ENCODE data around the gene NUDT4. TPM values are rescaled to one million over a fixed set of nuclear protein-coding genes. Genes with fewer than 3 reads are reported as not detected.
"Not testable (repeated sequence)": the region's sequence is repeated elsewhere in the genome, so short reads cannot be mapped to it uniquely, and the experiment has no call there.

Gene NUDT4
- total and polyA plus RNA-seq, 3 experiments from 2014 or later: 37.1 to 86.9 (median 83.6) TPM

GRCh38 chr12:93407963-93408283 lies 30.2 kb downstream of the NUDT4 start:
- Histone ChIP-seq H3K4me3 (ENCODE audit: low read length) (no peak overlapping the region), H3K27ac (ENCODE audit: low read depth, low read length) (no peak overlapping the region), H3K9me3 (ENCODE audit: low read length) (no peaks in the 10 kb centered on the region), H3K4me1 (ENCODE audit: insufficient read depth, low read length) (peaks cover 17% of the 10 kb centered on the region), H3K36me3 (ENCODE audit: insufficient read depth, low read length) (peaks cover 10% of the 10 kb centered on the region), H3K27me3 (ENCODE audit: insufficient read depth, low read length, poor library complexity, severe bottlenecking) (no peaks in the 10 kb centered on the region)
- no peak overlapping the region for H3K4me3 Mint-ChIP-seq
- ChIA-PET CTCF (no interaction called here), POLR2A (no interaction called here)
- H3K27ac Mint-ChIP-seq: peak overlapping the region in 3 of 8 donors; percentile 50 to 57 (median 55)
- no peaks in the 10 kb centered on the region for H3K27me3 Mint-ChIP-seq
- peaks cover 0 to 65% (median 15%) of the 10 kb centered on the region in 3 donors for H3K36me3 Mint-ChIP-seq
- no peak for DNase-seq
- H3K9me3 Mint-ChIP-seq: no peaks in the 10 kb centered on the region
- peaks cover 23 to 40% (median 37%) of the 10 kb centered on the region in 3 donors for H3K4me1 Mint-ChIP-seq

DNA sequence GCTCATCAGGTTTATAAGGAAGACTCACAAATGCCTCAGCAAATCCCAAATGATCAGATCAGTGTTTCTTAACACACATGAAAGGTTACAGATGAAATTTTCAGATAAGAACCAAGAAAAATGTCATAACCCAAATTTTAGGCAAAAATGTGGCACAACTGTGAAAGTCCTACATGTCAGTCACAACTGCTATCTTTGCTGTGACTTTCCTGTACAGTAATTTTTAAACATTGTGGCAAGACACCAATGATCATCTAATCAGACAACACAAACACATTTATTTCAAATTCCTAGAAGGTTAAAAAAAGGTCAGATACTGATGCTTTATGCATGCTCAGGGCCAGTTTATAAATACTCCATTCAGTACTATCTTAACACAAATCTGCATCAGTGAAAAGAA lies 31.1 kb downstream of the NUDT4 start:
- H3K27me3 ChIP-seq (ENCODE audit: insufficient read depth, low read length, poor library complexity, severe bottlenecking): no peaks in the 10 kb centered on the region
- Mint-ChIP-seq H3K4me1 (peaks cover 30 to 49% (median 46%) of the 10 kb centered on the region in 3 donors), H3K27me3 (no peaks in the 10 kb centered on the region), H3K9me3 (no peaks in the 10 kb centered on the region), H3K27ac (peak overlapping the region in 6 of 8 donors; percentile 1 to 73 (median 41)), H3K36me3 (peaks cover 0 to 65% (median 15%) of the 10 kb centered on the region in 3 donors), H3K4me3 (no peak overlapping the region)
- no peak overlapping the region for H3K4me3 ChIP-seq (ENCODE audit: low read length)
- CTCF ChIA-PET: interaction anchor here (0.8 kb wide), 1 partner anchor 12 kb away, joined by 3 read pairs; no protein-coding TSS in a partner anchor
- H3K27ac ChIP-seq (ENCODE audit: low read depth, low read length): no peak overlapping the region
- no peak for DNase-seq
- no peaks in the 10 kb centered on the region for H3K9me3 ChIP-seq (ENCODE audit: low read length)
- H3K4me1 ChIP-seq (ENCODE audit: insufficient read depth, low read length): peaks cover 26% of the 10 kb centered on the region
- POLR2A ChIA-PET: no interaction called here
- H3K36me3 ChIP-seq (ENCODE audit: insufficient read depth, low read length): peaks cover 10% of the 10 kb centered on the region

- H3K27ac Mint-ChIP-seq: peak overlapping the region in 5 of 8 donors; percentile 1 to 59 (median 38)
- not testable (repeated sequence) for H3K4me3 Mint-ChIP-seq; H3K27ac ChIP-seq (ENCODE audit: low read depth, low read length); H3K4me3 ChIP-seq (ENCODE audit: low read length); H3K27me3 Mint-ChIP-seq; H3K9me3 ChIP-seq (ENCODE audit: low read length); H3K9me3 Mint-ChIP-seq; DNase-seq; H3K27me3 ChIP-seq (ENCODE audit: insufficient read depth, low read length, poor library complexity, severe bottlenecking)
- H3K4me1 Mint-ChIP-seq: peaks cover 33 to 53% (median 50%) of the 10 kb centered on the region in 3 donors
- POLR2A ChIA-PET: interaction anchor here (0.6 kb wide), 1 partner anchor 139 kb away, joined by 3 read pairs; no protein-coding TSS in a partner anchor
- Histone ChIP-seq H3K4me1 (ENCODE audit: insufficient read depth, low read length) (peaks cover 26% of the 10 kb centered on the region), H3K36me3 (ENCODE audit: insufficient read depth, low read length) (peaks cover 10% of the 10 kb centered on the region)
- H3K36me3 Mint-ChIP-seq: peaks cover 0 to 63% (median 18%) of the 10 kb centered on the region in 3 donors
- CTCF ChIA-PET: interaction anchor here (1.1 kb wide), 1 partner anchor 10 kb away, joined by 5 read pairs; no protein-coding TSS in a partner anchor
These were observed 31.8 kb downstream of the NUDT4 start for GRCh38 chr12:93409343-93410187.

DNA sequence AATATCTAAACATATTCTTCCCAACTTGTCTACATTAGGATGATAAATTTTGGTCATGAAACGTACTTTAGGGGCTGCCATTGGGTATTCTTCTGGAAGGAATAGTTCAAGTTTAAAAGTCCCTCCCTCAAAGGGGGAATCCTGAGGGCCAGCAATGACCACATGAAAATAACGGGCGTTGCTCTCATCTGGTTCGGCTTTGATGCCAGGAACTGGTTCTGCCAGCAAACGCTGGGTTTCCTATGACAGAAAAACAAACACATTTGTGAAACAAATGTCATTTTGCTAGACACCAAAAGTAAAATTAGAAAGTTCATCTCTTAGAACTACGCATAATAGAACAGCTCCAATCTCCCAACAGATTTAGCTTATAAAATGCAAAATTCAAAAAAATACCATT lies 33.3 kb downstream of the NUDT4 start:
- not testable (repeated sequence) for H3K9me3 Mint-ChIP-seq; H3K27me3 Mint-ChIP-seq; H3K9me3 ChIP-seq (ENCODE audit: low read length); H3K27ac ChIP-seq (ENCODE audit: low read depth, low read length); H3K27me3 ChIP-seq (ENCODE audit: insufficient read depth, low read length, poor library complexity, severe bottlenecking); H3K4me3 ChIP-seq (ENCODE audit: low read length); DNase-seq
- Mint-ChIP-seq H3K4me1 (peaks cover 47 to 68% (median 65%) of the 10 kb centered on the region in 3 donors), H3K4me3 (peak overlapping the region in 1 of 7 donors; percentile 29), H3K36me3 (peaks cover 0 to 55% (median 16%) of the 10 kb centered on the region in 3 donors), H3K27ac (peak overlapping the region in 6 of 8 donors; percentile 14 to 58 (median 46))
- H3K4me1 ChIP-seq (ENCODE audit: insufficient read depth, low read length): peaks cover 38% of the 10 kb centered on the region
- H3K36me3 ChIP-seq (ENCODE audit: insufficient read depth, low read length): peaks cover 10% of the 10 kb centered on the region
- ChIA-PET POLR2A (interaction anchor here (0.5 kb wide), 1 partner anchor 52 kb away, joined by 3 read pairs; no protein-coding TSS in a partner anchor), CTCF (interaction anchor here (1.2 kb wide), 1 partner anchor 9 kb away, joined by 6 read pairs; no protein-coding TSS in a partner anchor)

GRCh38 chr12:93412396-93412795 lies 34.7 kb downstream of the NUDT4 start:
- DNase-seq; H3K9me3 Mint-ChIP-seq; H3K27me3 ChIP-seq (ENCODE audit: insufficient read depth, low read length, poor library complexity, severe bottlenecking); H3K9me3 ChIP-seq (ENCODE audit: low read length); H3K27ac ChIP-seq (ENCODE audit: low read depth, low read length); H3K4me3 Mint-ChIP-seq; H3K27me3 Mint-ChIP-seq; CTCF ChIA-PET; POLR2A ChIA-PET; H3K4me3 ChIP-seq (ENCODE audit: low read length): not testable (repeated sequence)
- Mint-ChIP-seq H3K36me3 (peaks cover 0 to 44% (median 13%) of the 10 kb centered on the region in 3 donors), H3K27ac (peak overlapping the region in 4 of 8 donors; percentile 47 to 88 (median 79)), H3K4me1 (peaks cover 57 to 81% (median 79%) of the 10 kb centered on the region in 3 donors)
- peaks cover 10% of the 10 kb centered on the region for H3K36me3 ChIP-seq (ENCODE audit: insufficient read depth, low read length)
- H3K4me1 ChIP-seq (ENCODE audit: insufficient read depth, low read length): peaks cover 51% of the 10 kb centered on the region

- no peaks in the 10 kb centered on the region for H3K27me3 ChIP-seq (ENCODE audit: insufficient read depth, low read length, poor library complexity, severe bottlenecking)
- Mint-ChIP-seq H3K27ac (peak overlapping the region in 7 of 8 donors; percentile 1 to 77 (median 59)), H3K27me3 (no peaks in the 10 kb centered on the region), H3K36me3 (peaks cover 0 to 38% (median 11%) of the 10 kb centered on the region in 3 donors), H3K4me3 (no peak overlapping the region), H3K4me1 (peaks cover 60 to 84% (median 83%) of the 10 kb centered on the region in 3 donors), H3K9me3 (no peaks in the 10 kb centered on the region)
- POLR2A ChIA-PET: no interaction called here
- CTCF ChIA-PET: interaction anchor here (0.8 kb wide), 1 partner anchor 426 kb away, joined by 3 read pairs; no protein-coding TSS in a partner anchor
- DNase-seq: no peak
- no peak overlapping the region for H3K27ac ChIP-seq (ENCODE audit: low read depth, low read length)
- no peaks in the 10 kb centered on the region for H3K9me3 ChIP-seq (ENCODE audit: low read length)
- H3K36me3 ChIP-seq (ENCODE audit: insufficient read depth, low read length): peaks cover 10% of the 10 kb centered on the region
- peaks cover 52% of the 10 kb centered on the region for H3K4me1 ChIP-seq (ENCODE audit: insufficient read depth, low read length)
- H3K4me3 ChIP-seq (ENCODE audit: low read length): no peak overlapping the region
These were observed 35.3 kb downstream of the NUDT4 start for GRCh38 chr12:93413064-93413463.

GRCh38 chr12:93415723-93416464 lies 38.2 kb downstream of the NUDT4 start:
- Mint-ChIP-seq H3K27me3 (no peaks in the 10 kb centered on the region), H3K27ac (peak overlapping the region in 6 of 8 donors; percentile 13 to 74 (median 61)), H3K9me3 (no peaks in the 10 kb centered on the region), H3K4me3 (peak overlapping the region in 3 of 7 donors; percentile 4 to 63 (median 28)), H3K36me3 (peaks cover 0 to 10% (median 3%) of the 10 kb centered on the region in 3 donors), H3K4me1 (peaks cover 71 to 93% (median 91%) of the 10 kb centered on the region in 3 donors)
- no peak overlapping the region for H3K4me3 ChIP-seq (ENCODE audit: low read length)
- no peaks in the 10 kb centered on the region for H3K9me3 ChIP-seq (ENCODE audit: low read length)
- no peak for DNase-seq
- peaks cover 68% of the 10 kb centered on the region for H3K4me1 ChIP-seq (ENCODE audit: insufficient read depth, low read length)
- no peak overlapping the region for H3K27ac ChIP-seq (ENCODE audit: low read depth, low read length)
- ChIA-PET POLR2A (no interaction called here), CTCF (interaction anchor here (0.8 to 1.4 kb wide), 2 partner anchors 429 to 686 kb away, joined by 3 to 4 read pairs; no protein-coding TSS in a partner anchor)
- H3K36me3 ChIP-seq (ENCODE audit: insufficient read depth, low read length): no peaks in the 10 kb centered on the region
- no peaks in the 10 kb centered on the region for H3K27me3 ChIP-seq (ENCODE audit: insufficient read depth, low read length, poor library complexity, severe bottlenecking)

All from CD8-positive, alpha-beta memory T cell (primary cell).